Measurements from ENCODE around the gene LGI1.

LGI1 gene

GRCh38 chr10:93745408-93746065 is 12.2 kb upstream of the LGI1 start:
- H3K36me3 Mint-ChIP-seq (ENCODE audit: low read depth) = no peaks in the 10 kb centered on the region
- no peak overlapping the region for H3K4me3 Mint-ChIP-seq
- no peak for DNase-seq (ENCODE audit: low spot score)
- no peak overlapping the region for H3K27ac Mint-ChIP-seq
- peaks cover 2% of the 10 kb centered on the region for H3K4me1 Mint-ChIP-seq (ENCODE audit: low read depth)
- H3K9me3 Mint-ChIP-seq = no peaks in the 10 kb centered on the region
- H3K27me3 Mint-ChIP-seq (ENCODE audit: low read depth) = no peaks in the 10 kb centered on the region

GRCh38 chr10:93746844-93747284 is 10.9 kb upstream of the LGI1 start:
- Mint-ChIP-seq H3K27ac (no peak overlapping the region), H3K36me3 (ENCODE audit: low read depth) (no peaks in the 10 kb centered on the region), H3K4me1 (ENCODE audit: low read depth) (peaks cover 3% of the 10 kb centered on the region), H3K4me3 (no peak overlapping the region), H3K27me3 (ENCODE audit: low read depth) (peaks cover 2% of the 10 kb centered on the region), H3K9me3 (no peaks in the 10 kb centered on the region)
- no peak for DNase-seq (ENCODE audit: low spot score)

- Mint-ChIP-seq H3K9me3 (no peaks in the 10 kb centered on the region), H3K27me3 (ENCODE audit: low read depth) (peaks cover 2% of the 10 kb centered on the region), H3K36me3 (ENCODE audit: low read depth) (no peaks in the 10 kb centered on the region), H3K4me3 (no peak overlapping the region), H3K4me1 (ENCODE audit: low read depth) (peaks cover 2% of the 10 kb centered on the region), H3K27ac (no peak overlapping the region)
- DNase-seq (ENCODE audit: low spot score) = no peak
These were observed 8.4 kb upstream of the LGI1 start for GRCh38 chr10:93749218-93749799.

- Mint-ChIP-seq H3K36me3 (ENCODE audit: low read depth) (no peaks in the 10 kb centered on the region), H3K9me3 (no peaks in the 10 kb centered on the region), H3K4me1 (ENCODE audit: low read depth) (peaks cover 2% of the 10 kb centered on the region), H3K4me3 (no peak overlapping the region), H3K27me3 (ENCODE audit: low read depth) (peaks cover 4% of the 10 kb centered on the region), H3K27ac (no peak overlapping the region)
- no peak for DNase-seq (ENCODE audit: low spot score)
These were observed 6.6 kb upstream of the LGI1 start for GRCh38 chr10:93751124-93751523.

- H3K4me1 Mint-ChIP-seq (ENCODE audit: low read depth) = peaks cover 2% of the 10 kb centered on the region
- peaks cover 7% of the 10 kb centered on the region for H3K27me3 Mint-ChIP-seq (ENCODE audit: low read depth)
- no peak for DNase-seq (ENCODE audit: low spot score)
- H3K36me3 Mint-ChIP-seq (ENCODE audit: low read depth) = no peaks in the 10 kb centered on the region
- no peak overlapping the region for H3K27ac Mint-ChIP-seq
- H3K4me3 Mint-ChIP-seq = no peak overlapping the region
- no peaks in the 10 kb centered on the region for H3K9me3 Mint-ChIP-seq
These were observed 5.9 kb upstream of the LGI1 start for GRCh38 chr10:93751832-93752231.

GRCh38 chr10:93752761-93753160 is 5.0 kb upstream of the LGI1 start:
- H3K9me3 Mint-ChIP-seq = no peaks in the 10 kb centered on the region
- H3K27me3 Mint-ChIP-seq (ENCODE audit: low read depth) = peaks cover 15% of the 10 kb centered on the region
- no peaks in the 10 kb centered on the region for H3K36me3 Mint-ChIP-seq (ENCODE audit: low read depth)
- H3K4me3 Mint-ChIP-seq = no peak overlapping the region
- no peak for DNase-seq (ENCODE audit: low spot score)
- H3K27ac Mint-ChIP-seq = no peak overlapping the region
- H3K4me1 Mint-ChIP-seq (ENCODE audit: low read depth) = peaks cover 2% of the 10 kb centered on the region

- no peak overlapping the region for H3K27ac Mint-ChIP-seq
- H3K27me3 Mint-ChIP-seq (ENCODE audit: low read depth) = peaks cover 25% of the 10 kb centered on the region
These were observed 4.0 kb upstream of the LGI1 start for GRCh38 chr10:93753621-93754250.

GRCh38 chr10:93754761-93755160 is 3.0 kb upstream of the LGI1 start:
- no peak for DNase-seq (ENCODE audit: low spot score)
- H3K27me3 Mint-ChIP-seq (ENCODE audit: low read depth) = peaks cover 35% of the 10 kb centered on the region

More at GRCh38 chr10:93753621-93754250, 4.0 kb upstream of the LGI1 start:
- Mint-ChIP-seq H3K4me3 (no peak overlapping the region), H3K9me3 (no peaks in the 10 kb centered on the region), H3K4me1 (ENCODE audit: low read depth) (peaks cover 2% of the 10 kb centered on the region), H3K36me3 (ENCODE audit: low read depth) (no peaks in the 10 kb centered on the region)
- no peak for DNase-seq (ENCODE audit: low spot score)

GRCh38 chr10:93755443-93756116 is 2.2 kb upstream of the LGI1 start:
- H3K36me3 Mint-ChIP-seq (ENCODE audit: low read depth) = no peaks in the 10 kb centered on the region
- H3K4me3 Mint-ChIP-seq = no peak overlapping the region
- H3K27me3 Mint-ChIP-seq (ENCODE audit: low read depth) = peaks cover 39% of the 10 kb centered on the region
- no peak for DNase-seq (ENCODE audit: low spot score)
- H3K4me1 Mint-ChIP-seq (ENCODE audit: low read depth) = peaks cover 2% of the 10 kb centered on the region
- H3K27ac Mint-ChIP-seq = no peak overlapping the region
- no peaks in the 10 kb centered on the region for H3K9me3 Mint-ChIP-seq

More at GRCh38 chr10:93754761-93755160, 3.0 kb upstream of the LGI1 start:
- no peaks in the 10 kb centered on the region for H3K36me3 Mint-ChIP-seq (ENCODE audit: low read depth)
- H3K27ac Mint-ChIP-seq = no peak overlapping the region
- no peak overlapping the region for H3K4me3 Mint-ChIP-seq
- H3K9me3 Mint-ChIP-seq = no peaks in the 10 kb centered on the region
- peaks cover 2% of the 10 kb centered on the region for H3K4me1 Mint-ChIP-seq (ENCODE audit: low read depth)

- Mint-ChIP-seq H3K36me3 (ENCODE audit: low read depth) (no peaks in the 10 kb centered on the region), H3K4me3 (no peak overlapping the region), H3K9me3 (no peaks in the 10 kb centered on the region), H3K27me3 (ENCODE audit: low read depth) (peaks cover 41% of the 10 kb centered on the region), H3K4me1 (ENCODE audit: low read depth) (peaks cover 2% of the 10 kb centered on the region), H3K27ac (no peak overlapping the region)
- no peak for DNase-seq (ENCODE audit: low spot score)
These were observed 1.6 kb upstream of the LGI1 start for GRCh38 chr10:93756118-93756517.

GRCh38 chr10:93757136-93757535 is 600 bp upstream of the LGI1 start:
- peaks cover 42% of the 10 kb centered on the region for H3K27me3 Mint-ChIP-seq (ENCODE audit: low read depth)
- no peaks in the 10 kb centered on the region for H3K4me1 Mint-ChIP-seq (ENCODE audit: low read depth)
- H3K36me3 Mint-ChIP-seq (ENCODE audit: low read depth) = no peaks in the 10 kb centered on the region
- no peak overlapping the region for H3K27ac Mint-ChIP-seq
- DNase-seq (ENCODE audit: low spot score) = no peak
- no peaks in the 10 kb centered on the region for H3K9me3 Mint-ChIP-seq
- H3K4me3 Mint-ChIP-seq = no peak overlapping the region

- Mint-ChIP-seq H3K9me3 (no peaks in the 10 kb centered on the region), H3K4me1 (ENCODE audit: low read depth) (no peaks in the 10 kb centered on the region), H3K27ac (no peak overlapping the region), H3K4me3 (no peak overlapping the region), H3K36me3 (ENCODE audit: low read depth) (no peaks in the 10 kb centered on the region), H3K27me3 (ENCODE audit: low read depth) (peaks cover 42% of the 10 kb centered on the region)
- DNase-seq (ENCODE audit: low spot score) = no peak
These were observed 761 bp downstream of the LGI1 start for GRCh38 chr10:93758508-93758885.

GRCh38 chr10:93758891-93759410 is 1.2 kb downstream of the LGI1 start:
- Mint-ChIP-seq H3K36me3 (ENCODE audit: low read depth) (no peaks in the 10 kb centered on the region), H3K4me3 (no peak overlapping the region), H3K27ac (no peak overlapping the region), H3K27me3 (ENCODE audit: low read depth) (peaks cover 42% of the 10 kb centered on the region), H3K9me3 (no peaks in the 10 kb centered on the region), H3K4me1 (ENCODE audit: low read depth) (no peaks in the 10 kb centered on the region)
- DNase-seq (ENCODE audit: low spot score) = no peak

GRCh38 chr10:93760490-93760889 is 2.8 kb downstream of the LGI1 start:
- H3K27ac Mint-ChIP-seq = no peak overlapping the region
- H3K36me3 Mint-ChIP-seq (ENCODE audit: low read depth) = no peaks in the 10 kb centered on the region
- no peak for DNase-seq (ENCODE audit: low spot score)
- no peaks in the 10 kb centered on the region for H3K4me1 Mint-ChIP-seq (ENCODE audit: low read depth)
- no peaks in the 10 kb centered on the region for H3K9me3 Mint-ChIP-seq
- H3K27me3 Mint-ChIP-seq (ENCODE audit: low read depth) = peaks cover 42% of the 10 kb centered on the region
- no peak overlapping the region for H3K4me3 Mint-ChIP-seq

All from T-helper 2 cell treated with Interferon-gamma antibody and Interleukin-4, amounts not matched to agents 5 μg/mL and 100 μg/mL, for 36 hours (primary cell).